GM23338 (cell line): ENCODE measurements around the gene CAMSAP2. TPM values are rescaled to one million over a fixed set of nuclear protein-coding genes. Genes with fewer than 3 reads are reported as not detected.

ENCODE experiments used
- ATAC-seq: fragments of 200-7000 bp; cut with Tn5 transposase; 3 replicates; pipeline ENCODE4 v1.9.1; 2020
- DNase-seq: peaks from one replicate; pipeline ENCODE4 v3.0.0-alpha.2; 2015; ENCODE audit warnings: low spot score
- H2AFZ ChIP-seq: fragments of 200-600 bp; sonication (generic); 2 replicates; pipeline ENCODE4 v1.8.0; 2016; ENCODE audit warnings: antibody characterized with exemption, mild to moderate bottlenecking, moderate library complexity
- H3F3A ChIP-seq: fragments of 200-600 bp; sonication (generic); replicated peaks from 2 replicates; pipeline ENCODE4 v1.8.0; 2017; ENCODE audit warnings: antibody characterized with exemption, mixed run types, low read depth
- H3K27ac ChIP-seq: fragments of 200-600 bp; sonication (generic); 2 replicates; pipeline ENCODE4 v1.6.1; 2016; ENCODE audit warnings: low read depth
- H3K27me3 ChIP-seq: fragments of 200-600 bp; sonication (generic); 2 replicates; pipeline ENCODE4 v1.8.0; 2016; ENCODE audit warnings: mild to moderate bottlenecking, mixed run types, moderate library complexity; ENCODE audit not compliant: insufficient read depth
- H3K36me3 ChIP-seq: fragments of 200-600 bp; sonication (generic); 2 replicates; pipeline ENCODE4 v1.8.0; 2016; ENCODE audit warnings: mild to moderate bottlenecking; ENCODE audit not compliant: insufficient read depth
- H3K4me1 ChIP-seq: fragments of 200-600 bp; sonication (generic); 2 replicates; pipeline ENCODE4 v1.8.0; 2016; ENCODE audit warnings: mild to moderate bottlenecking, moderate library complexity; ENCODE audit not compliant: insufficient read depth
- H3K4me2 ChIP-seq: fragments of 200-600 bp; sonication (generic); 2 replicates; pipeline ENCODE4 v1.7.1; 2017; ENCODE audit warnings: mixed run types
- H3K4me3 ChIP-seq: fragments of 200-600 bp; sonication (generic); 2 replicates; pipeline ENCODE4 v1.6.1; 2016; ENCODE audit warnings: mixed run types
- H3K79me2 ChIP-seq: fragments of 200-600 bp; sonication (generic); replicated peaks from 2 replicates; pipeline ENCODE4 v1.8.0; 2017; ENCODE audit warnings: mild to moderate bottlenecking; ENCODE audit not compliant: insufficient read depth
- H3K9me2 ChIP-seq: fragments of 200-600 bp; sonication (generic); 2 replicates; pipeline ENCODE4 v1.8.0; 2017; ENCODE audit not compliant: insufficient read depth
- H4K20me1 ChIP-seq: fragments of 200-600 bp; sonication (generic); replicated peaks from 2 replicates; pipeline ENCODE4 v1.8.0; 2017; ENCODE audit warnings: mild to moderate bottlenecking; ENCODE audit not compliant: insufficient read depth
- H3K27ac Mint-ChIP-seq: 2 replicates; pipeline ENCODE4 v1.8.0; 2020; ENCODE audit warnings: inconsistent platforms, mild to moderate bottlenecking, moderate library complexity, mixed read lengths
- H3K27me3 Mint-ChIP-seq: 3 replicates; pipeline ENCODE4 v1.8.0; 2022; ENCODE audit warnings: low read depth, mild to moderate bottlenecking, moderate library complexity, mixed read lengths, inconsistent platforms; ENCODE audit not compliant: insufficient read depth, poor library complexity
- H3K36me3 Mint-ChIP-seq: 3 replicates; pipeline ENCODE4 v1.8.0; 2021; ENCODE audit warnings: low read depth, mild to moderate bottlenecking, inconsistent platforms, moderate library complexity, mixed read lengths
- H3K4me1 Mint-ChIP-seq: 3 replicates; pipeline ENCODE4 v1.8.0; 2020; ENCODE audit warnings: mild to moderate bottlenecking, inconsistent platforms, mixed read lengths
- H3K4me3 Mint-ChIP-seq: 3 replicates; pipeline ENCODE4 v1.8.0; 2021; ENCODE audit warnings: moderate library complexity, mild to moderate bottlenecking, inconsistent platforms, mixed read lengths
- H3K9me3 Mint-ChIP-seq: 3 replicates; pipeline ENCODE4 v1.8.0; 2020; ENCODE audit warnings: moderate library complexity, mild to moderate bottlenecking, inconsistent platforms, mixed read lengths
- CREB1 ChIP-seq: fragments of 250-450 bp; sonication (Bioruptor Pico); IDR thresholded peaks from 2 replicates; pipeline ENCODE4 v1.5.0; 2020; ENCODE audit warnings: low read depth, mild to moderate bottlenecking, moderate library complexity
- EZH2 ChIP-seq: fragments of 200-600 bp; sonication (generic); IDR thresholded peaks from one replicate; pipeline ENCODE4 v1.8.0; 2017; ENCODE audit warnings: antibody characterized with exemption, mild to moderate bottlenecking, low read depth; ENCODE audit not compliant: unreplicated experiment
- EZH2phosphoT487 ChIP-seq: fragments of 200-600 bp; sonication (generic); IDR thresholded peaks from one replicate; pipeline ENCODE4 v1.8.1; 2018; ENCODE audit warnings: antibody characterized with exemption; ENCODE audit not compliant: unreplicated experiment
- JUNB ChIP-seq: IDR thresholded peaks from one replicate; pipeline ENCODE4 v1.6.1; 2016; ENCODE audit warnings: antibody characterized with exemption; ENCODE audit not compliant: unreplicated experiment
- NANOG ChIP-seq: IDR thresholded peaks from 2 replicates; pipeline ENCODE4 v1.6.1; 2016; ENCODE audit warnings: antibody characterized with exemption, borderline replicate concordance
- POLR2AphosphoS5 ChIP-seq: IDR thresholded peaks from 2 replicates; pipeline ENCODE4 v1.6.1; 2016; ENCODE audit warnings: antibody characterized with exemption, low read depth
- STAT1 ChIP-seq: IDR thresholded peaks from one replicate; pipeline ENCODE4 v1.6.1; 2016; ENCODE audit warnings: antibody characterized with exemption; ENCODE audit not compliant: unreplicated experiment
- ZNF114 ChIP-seq: fragments of 250-450 bp; sonication (Bioruptor Pico); IDR thresholded peaks from 2 replicates; pipeline ENCODE4 v1.5.0; 2020; ENCODE audit warnings: mild to moderate bottlenecking, moderate library complexity
- ZNF331 ChIP-seq: fragments of 250-450 bp; sonication (Bioruptor Pico); IDR thresholded peaks from 2 replicates; pipeline ENCODE4 v1.5.0; 2020; ENCODE audit warnings: low read depth, mild to moderate bottlenecking, moderate library complexity
- polyA plus RNA-seq: library from polyadenylated mRNA; unstranded; fragments of >200 nt; fragmentation: Nextera tagmentation; extraction: Ambion mirVana; gene quantifications from 2 replicates; pipeline ENCODE4 v1.2.1, GENCODE V29; 2016
- total RNA-seq: library from RNA; depleted of rRNA; stranded (reverse); fragments of >200 nt; shearing (Covaris generic); gene quantifications from 2 replicates; pipeline ENCODE4 v1.2.3, GENCODE V29; 2014
- TF ChIP-seq, protein P1 (sequence below), 2 experiments: fragments of 200-600 bp in 1 of 2; sonication (generic) in 1 of 2; conservative IDR thresholded peaks; 2 replicates each; pipeline versions ENCODE4 v1.5.1 to v1.6.1; 2016 to 2017; ENCODE audit warnings: antibody characterized with exemption in 2 of 2, low read depth in 2 of 2, mild to moderate bottlenecking in 2 of 2, moderate library complexity in 1 of 2
- TF ChIP-seq, protein P2 (sequence below): IDR thresholded peaks from one replicate; pipeline ENCODE4 v1.6.1; 2018; ENCODE audit warnings: antibody characterized with exemption; ENCODE audit not compliant: unreplicated experiment
- TF ChIP-seq, protein P3 (sequence below): IDR thresholded peaks from 2 replicates; pipeline ENCODE4 v1.6.1; 2016; ENCODE audit warnings: antibody characterized with exemption
- TF ChIP-seq, protein P4 (sequence below): fragments of 250-450 bp; sonication (Bioruptor Pico); IDR thresholded peaks from 2 replicates; pipeline ENCODE4 v1.5.0; 2020; ENCODE audit warnings: mild to moderate bottlenecking, moderate library complexity

CAMSAP2 gene
- total and polyA plus RNA-seq, 2 experiments from 2014 or later, result 9.1 to 21.3 TPM

DNA sequence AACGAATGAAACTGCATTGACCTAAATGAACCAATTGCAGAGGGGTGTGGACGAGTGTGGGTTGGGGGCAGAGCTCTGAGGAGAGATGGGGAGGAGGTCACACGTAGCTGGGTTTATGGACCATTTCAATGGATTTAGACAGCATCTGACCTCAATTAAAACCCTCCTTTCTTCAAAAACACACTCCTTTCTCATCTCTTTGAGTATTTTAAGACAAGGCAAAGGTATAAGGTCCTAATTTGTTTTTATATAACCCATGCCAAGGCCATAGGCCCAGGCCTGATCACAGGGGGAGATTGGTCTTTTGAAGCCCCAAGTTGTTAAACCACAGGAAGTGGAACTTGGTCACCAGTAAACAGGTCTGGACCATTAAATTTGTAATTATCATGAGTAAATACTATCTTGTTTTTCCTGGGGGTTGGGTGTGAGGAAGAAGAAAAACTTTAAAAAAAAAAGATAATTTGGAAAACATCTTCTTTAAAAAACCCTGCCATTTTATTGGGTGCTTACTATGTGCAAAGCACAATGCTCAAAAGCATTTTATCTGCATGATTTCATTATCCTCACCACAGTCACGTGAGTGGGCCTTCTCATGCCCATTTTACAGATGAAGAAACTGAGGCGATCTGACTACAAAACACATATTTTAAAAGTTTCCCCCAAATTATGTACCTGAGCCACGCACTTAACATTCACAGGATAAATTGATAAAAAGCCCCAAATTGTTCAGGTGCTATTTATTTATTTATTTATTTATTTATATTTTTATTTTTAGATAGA is 147.1 kb downstream of the CAMSAP2 start:
- Histone ChIP-seq H3K36me3 (no peaks in the 10 kb centered on the region), H3K27ac (no peak overlapping the region), H3K4me3 (no peak overlapping the region), H3K79me2 (no peaks in the 10 kb centered on the region), H3F3A (0 out of 2 replicates have a peak, but pooled peaks cover 6% of the 10 kb centered on the region), H2AFZ (no peak overlapping the region), H3K9me2 (no peaks in the 10 kb centered on the region), H3K4me1 (peaks cover 37% of the 10 kb centered on the region), H3K4me2 (no peak overlapping the region), H3K27me3 (no peaks in the 10 kb centered on the region), H4K20me1 (no peaks in the 10 kb centered on the region; the same call in 1 of the 2 replicates)
- peaks cover 19% of the 10 kb centered on the region for H3K27me3 Mint-ChIP-seq
- H3K27ac Mint-ChIP-seq, result no peak overlapping the region
- TF ChIP-seq NANOG (no peak), CREB1 (CRISPR knock-in tag) (no peak), STAT1 (no peak), EZH2 (no peak), ZNF331 (CRISPR knock-in tag) (no peak), ZNF114 (CRISPR knock-in tag) (no peak), JUNB (no peak), EZH2phosphoT487 (no peak), POLR2AphosphoS5 (no peak)
- TF ChIP-seq, protein P1, sequence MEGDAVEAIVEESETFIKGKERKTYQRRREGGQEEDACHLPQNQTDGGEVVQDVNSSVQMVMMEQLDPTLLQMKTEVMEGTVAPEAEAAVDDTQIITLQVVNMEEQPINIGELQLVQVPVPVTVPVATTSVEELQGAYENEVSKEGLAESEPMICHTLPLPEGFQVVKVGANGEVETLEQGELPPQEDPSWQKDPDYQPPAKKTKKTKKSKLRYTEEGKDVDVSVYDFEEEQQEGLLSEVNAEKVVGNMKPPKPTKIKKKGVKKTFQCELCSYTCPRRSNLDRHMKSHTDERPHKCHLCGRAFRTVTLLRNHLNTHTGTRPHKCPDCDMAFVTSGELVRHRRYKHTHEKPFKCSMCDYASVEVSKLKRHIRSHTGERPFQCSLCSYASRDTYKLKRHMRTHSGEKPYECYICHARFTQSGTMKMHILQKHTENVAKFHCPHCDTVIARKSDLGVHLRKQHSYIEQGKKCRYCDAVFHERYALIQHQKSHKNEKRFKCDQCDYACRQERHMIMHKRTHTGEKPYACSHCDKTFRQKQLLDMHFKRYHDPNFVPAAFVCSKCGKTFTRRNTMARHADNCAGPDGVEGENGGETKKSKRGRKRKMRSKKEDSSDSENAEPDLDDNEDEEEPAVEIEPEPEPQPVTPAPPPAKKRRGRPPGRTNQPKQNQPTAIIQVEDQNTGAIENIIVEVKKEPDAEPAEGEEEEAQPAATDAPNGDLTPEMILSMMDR (conservative IDR thresholded peaks at IDR 0.05; ENCODE audit: low read depth in 2 of 2), result no peak
- TF ChIP-seq, protein P2, sequence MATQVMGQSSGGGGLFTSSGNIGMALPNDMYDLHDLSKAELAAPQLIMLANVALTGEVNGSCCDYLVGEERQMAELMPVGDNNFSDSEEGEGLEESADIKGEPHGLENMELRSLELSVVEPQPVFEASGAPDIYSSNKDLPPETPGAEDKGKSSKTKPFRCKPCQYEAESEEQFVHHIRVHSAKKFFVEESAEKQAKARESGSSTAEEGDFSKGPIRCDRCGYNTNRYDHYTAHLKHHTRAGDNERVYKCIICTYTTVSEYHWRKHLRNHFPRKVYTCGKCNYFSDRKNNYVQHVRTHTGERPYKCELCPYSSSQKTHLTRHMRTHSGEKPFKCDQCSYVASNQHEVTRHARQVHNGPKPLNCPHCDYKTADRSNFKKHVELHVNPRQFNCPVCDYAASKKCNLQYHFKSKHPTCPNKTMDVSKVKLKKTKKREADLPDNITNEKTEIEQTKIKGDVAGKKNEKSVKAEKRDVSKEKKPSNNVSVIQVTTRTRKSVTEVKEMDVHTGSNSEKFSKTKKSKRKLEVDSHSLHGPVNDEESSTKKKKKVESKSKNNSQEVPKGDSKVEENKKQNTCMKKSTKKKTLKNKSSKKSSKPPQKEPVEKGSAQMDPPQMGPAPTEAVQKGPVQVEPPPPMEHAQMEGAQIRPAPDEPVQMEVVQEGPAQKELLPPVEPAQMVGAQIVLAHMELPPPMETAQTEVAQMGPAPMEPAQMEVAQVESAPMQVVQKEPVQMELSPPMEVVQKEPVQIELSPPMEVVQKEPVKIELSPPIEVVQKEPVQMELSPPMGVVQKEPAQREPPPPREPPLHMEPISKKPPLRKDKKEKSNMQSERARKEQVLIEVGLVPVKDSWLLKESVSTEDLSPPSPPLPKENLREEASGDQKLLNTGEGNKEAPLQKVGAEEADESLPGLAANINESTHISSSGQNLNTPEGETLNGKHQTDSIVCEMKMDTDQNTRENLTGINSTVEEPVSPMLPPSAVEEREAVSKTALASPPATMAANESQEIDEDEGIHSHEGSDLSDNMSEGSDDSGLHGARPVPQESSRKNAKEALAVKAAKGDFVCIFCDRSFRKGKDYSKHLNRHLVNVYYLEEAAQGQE, result no peak
- TF ChIP-seq, protein P3, sequence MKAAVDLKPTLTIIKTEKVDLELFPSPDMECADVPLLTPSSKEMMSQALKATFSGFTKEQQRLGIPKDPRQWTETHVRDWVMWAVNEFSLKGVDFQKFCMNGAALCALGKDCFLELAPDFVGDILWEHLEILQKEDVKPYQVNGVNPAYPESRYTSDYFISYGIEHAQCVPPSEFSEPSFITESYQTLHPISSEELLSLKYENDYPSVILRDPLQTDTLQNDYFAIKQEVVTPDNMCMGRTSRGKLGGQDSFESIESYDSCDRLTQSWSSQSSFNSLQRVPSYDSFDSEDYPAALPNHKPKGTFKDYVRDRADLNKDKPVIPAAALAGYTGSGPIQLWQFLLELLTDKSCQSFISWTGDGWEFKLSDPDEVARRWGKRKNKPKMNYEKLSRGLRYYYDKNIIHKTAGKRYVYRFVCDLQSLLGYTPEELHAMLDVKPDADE, result no peak
- TF ChIP-seq, protein P4, sequence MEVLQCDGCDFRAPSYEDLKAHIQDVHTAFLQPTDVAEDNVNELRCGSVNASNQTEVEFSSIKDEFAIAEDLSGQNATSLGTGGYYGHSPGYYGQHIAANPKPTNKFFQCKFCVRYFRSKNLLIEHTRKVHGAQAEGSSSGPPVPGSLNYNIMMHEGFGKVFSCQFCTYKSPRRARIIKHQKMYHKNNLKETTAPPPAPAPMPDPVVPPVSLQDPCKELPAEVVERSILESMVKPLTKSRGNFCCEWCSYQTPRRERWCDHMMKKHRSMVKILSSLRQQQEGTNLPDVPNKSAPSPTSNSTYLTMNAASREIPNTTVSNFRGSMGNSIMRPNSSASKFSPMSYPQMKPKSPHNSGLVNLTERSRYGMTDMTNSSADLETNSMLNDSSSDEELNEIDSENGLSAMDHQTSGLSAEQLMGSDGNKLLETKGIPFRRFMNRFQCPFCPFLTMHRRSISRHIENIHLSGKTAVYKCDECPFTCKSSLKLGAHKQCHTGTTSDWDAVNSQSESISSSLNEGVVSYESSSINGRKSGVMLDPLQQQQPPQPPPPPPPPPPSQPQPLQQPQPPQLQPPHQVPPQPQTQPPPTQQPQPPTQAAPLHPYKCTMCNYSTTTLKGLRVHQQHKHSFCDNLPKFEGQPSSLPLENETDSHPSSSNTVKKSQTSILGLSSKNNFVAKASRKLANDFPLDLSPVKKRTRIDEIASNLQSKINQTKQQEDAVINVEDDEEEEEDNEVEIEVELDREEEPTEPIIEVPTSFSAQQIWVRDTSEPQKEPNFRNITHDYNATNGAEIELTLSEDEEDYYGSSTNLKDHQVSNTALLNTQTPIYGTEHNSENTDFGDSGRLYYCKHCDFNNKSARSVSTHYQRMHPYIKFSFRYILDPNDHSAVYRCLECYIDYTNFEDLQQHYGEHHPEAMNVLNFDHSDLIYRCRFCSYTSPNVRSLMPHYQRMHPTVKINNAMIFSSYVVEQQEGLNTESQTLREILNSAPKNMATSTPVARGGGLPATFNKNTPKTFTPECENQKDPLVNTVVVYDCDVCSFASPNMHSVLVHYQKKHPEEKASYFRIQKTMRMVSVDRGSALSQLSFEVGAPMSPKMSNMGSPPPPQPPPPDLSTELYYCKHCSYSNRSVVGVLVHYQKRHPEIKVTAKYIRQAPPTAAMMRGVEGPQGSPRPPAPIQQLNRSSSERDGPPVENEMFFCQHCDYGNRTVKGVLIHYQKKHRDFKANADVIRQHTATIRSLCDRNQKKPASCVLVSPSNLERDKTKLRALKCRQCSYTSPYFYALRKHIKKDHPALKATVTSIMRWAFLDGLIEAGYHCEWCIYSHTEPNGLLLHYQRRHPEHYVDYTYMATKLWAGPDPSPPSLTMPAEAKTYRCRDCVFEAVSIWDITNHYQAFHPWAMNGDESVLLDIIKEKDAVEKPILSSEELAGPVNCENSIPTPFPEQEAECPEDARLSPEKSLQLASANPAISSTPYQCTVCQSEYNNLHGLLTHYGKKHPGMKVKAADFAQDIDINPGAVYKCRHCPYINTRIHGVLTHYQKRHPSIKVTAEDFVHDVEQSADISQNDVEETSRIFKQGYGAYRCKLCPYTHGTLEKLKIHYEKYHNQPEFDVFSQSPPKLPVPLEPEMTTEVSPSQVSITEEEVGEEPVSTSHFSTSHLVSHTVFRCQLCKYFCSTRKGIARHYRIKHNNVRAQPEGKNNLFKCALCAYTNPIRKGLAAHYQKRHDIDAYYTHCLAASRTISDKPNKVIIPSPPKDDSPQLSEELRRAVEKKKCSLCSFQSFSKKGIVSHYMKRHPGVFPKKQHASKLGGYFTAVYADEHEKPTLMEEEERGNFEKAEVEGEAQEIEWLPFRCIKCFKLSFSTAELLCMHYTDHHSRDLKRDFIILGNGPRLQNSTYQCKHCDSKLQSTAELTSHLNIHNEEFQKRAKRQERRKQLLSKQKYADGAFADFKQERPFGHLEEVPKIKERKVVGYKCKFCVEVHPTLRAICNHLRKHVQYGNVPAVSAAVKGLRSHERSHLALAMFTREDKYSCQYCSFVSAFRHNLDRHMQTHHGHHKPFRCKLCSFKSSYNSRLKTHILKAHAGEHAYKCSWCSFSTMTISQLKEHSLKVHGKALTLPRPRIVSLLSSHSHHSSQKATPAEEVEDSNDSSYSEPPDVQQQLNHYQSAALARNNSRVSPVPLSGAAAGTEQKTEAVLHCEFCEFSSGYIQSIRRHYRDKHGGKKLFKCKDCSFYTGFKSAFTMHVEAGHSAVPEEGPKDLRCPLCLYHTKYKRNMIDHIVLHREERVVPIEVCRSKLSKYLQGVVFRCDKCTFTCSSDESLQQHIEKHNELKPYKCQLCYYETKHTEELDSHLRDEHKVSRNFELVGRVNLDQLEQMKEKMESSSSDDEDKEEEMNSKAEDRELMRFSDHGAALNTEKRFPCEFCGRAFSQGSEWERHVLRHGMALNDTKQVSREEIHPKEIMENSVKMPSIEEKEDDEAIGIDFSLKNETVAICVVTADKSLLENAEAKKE (CRISPR knock-in tag), result no peak
- ATAC-seq (no peak), DNase-seq (no peak)
- H3K4me3 Mint-ChIP-seq, result no peak overlapping the region
- H3K9me3 Mint-ChIP-seq, result no peaks in the 10 kb centered on the region; the same call in 2 of the 3 replicates
- H3K4me1 Mint-ChIP-seq, result peaks cover 50% of the 10 kb centered on the region
- H3K36me3 Mint-ChIP-seq, result no peaks in the 10 kb centered on the region
